HEK293 (cell line): Measurements from ENCODE around the gene KRTDAP.

ENCODE experiments used
- BCL11A ChIP-seq: fragments of 450-650 bp; formaldehyde crosslinking; IDR thresholded peaks from 2 replicates; pipeline ENCODE4 v1.5.1; 2016; ENCODE audit warnings: low read depth, missing biosample characterization, missing genetic modification characterization
- GFI1B ChIP-seq: fragments of 450-650 bp; formaldehyde crosslinking; IDR thresholded peaks from 2 replicates; pipeline ENCODE4 v1.5.1; 2016; ENCODE audit warnings: missing biosample characterization, missing genetic modification characterization
- KLF16 ChIP-seq: fragments of 450-650 bp; formaldehyde crosslinking; IDR thresholded peaks from 2 replicates; pipeline ENCODE4 v1.5.1; 2017; ENCODE audit warnings: missing biosample characterization, missing genetic modification characterization
- KLF8 ChIP-seq: fragments of 450-650 bp; formaldehyde crosslinking; IDR thresholded peaks from 2 replicates; pipeline ENCODE4 v1.5.1; 2016; ENCODE audit warnings: missing biosample characterization, missing genetic modification characterization
- PRDM1 ChIP-seq: fragments of 450-650 bp; formaldehyde crosslinking; IDR thresholded peaks from 2 replicates; pipeline ENCODE4; 2016; ENCODE audit warnings: missing biosample characterization, missing genetic modification characterization
- RBAK ChIP-seq: fragments of 450-650 bp; formaldehyde crosslinking; IDR thresholded peaks from 2 replicates; pipeline ENCODE4 v1.5.1; 2016; ENCODE audit warnings: missing biosample characterization, missing genetic modification characterization
- SCRT2 ChIP-seq: fragments of 450-650 bp; formaldehyde crosslinking; IDR thresholded peaks from 2 replicates; pipeline ENCODE4 v1.5.1; 2016; ENCODE audit warnings: missing biosample characterization, missing genetic modification characterization
- SP3 ChIP-seq: fragments of 450-650 bp; formaldehyde crosslinking; IDR thresholded peaks from 2 replicates; pipeline ENCODE4 v1.5.1; 2016; ENCODE audit warnings: missing biosample characterization, missing genetic modification characterization
- ZBTB21 ChIP-seq: fragments of 450-650 bp; formaldehyde crosslinking; IDR thresholded peaks from 2 replicates; pipeline ENCODE4 v1.5.1; 2017; ENCODE audit warnings: missing biosample characterization, missing genetic modification characterization
- ZFHX2 ChIP-seq: fragments of 450-650 bp; formaldehyde crosslinking; conservative IDR thresholded peaks from 2 replicates; pipeline ENCODE4 v1.5.1; 2016; ENCODE audit warnings: missing biosample characterization, missing genetic modification characterization
- ZNF138 ChIP-seq: fragments of 450-650 bp; formaldehyde crosslinking; IDR thresholded peaks from 2 replicates; pipeline ENCODE4 v1.5.1; 2016; ENCODE audit warnings: missing biosample characterization, missing genetic modification characterization, borderline replicate concordance
- ZNF155 ChIP-seq: fragments of 450-650 bp; formaldehyde crosslinking; IDR thresholded peaks from 2 replicates; pipeline ENCODE4 v1.5.1; 2016; ENCODE audit warnings: missing biosample characterization, missing genetic modification characterization
- ZNF169 ChIP-seq: fragments of 450-650 bp; formaldehyde crosslinking; IDR thresholded peaks from 2 replicates; pipeline ENCODE4 v1.5.1; 2016; ENCODE audit warnings: missing biosample characterization, missing genetic modification characterization
- ZNF2 ChIP-seq: fragments of 450-650 bp; formaldehyde crosslinking; IDR thresholded peaks from 2 replicates; pipeline ENCODE4 v1.5.1; 2016; ENCODE audit warnings: missing biosample characterization, missing genetic modification characterization
- ZNF202 ChIP-seq: fragments of 450-650 bp; formaldehyde crosslinking; IDR thresholded peaks from 2 replicates; pipeline ENCODE4 v1.5.1; 2016; ENCODE audit warnings: missing biosample characterization, missing genetic modification characterization, borderline replicate concordance
- ZNF248 ChIP-seq: fragments of 450-650 bp; formaldehyde crosslinking; IDR thresholded peaks from 2 replicates; pipeline ENCODE4 v1.5.1; 2017; ENCODE audit warnings: missing biosample characterization, missing genetic modification characterization
- ZNF302 ChIP-seq: fragments of 450-650 bp; formaldehyde crosslinking; IDR thresholded peaks from 2 replicates; pipeline ENCODE4 v1.5.1; 2016; ENCODE audit warnings: missing biosample characterization, missing genetic modification characterization, low read depth
- ZNF341 ChIP-seq: fragments of 450-650 bp; formaldehyde crosslinking; IDR thresholded peaks from 2 replicates; pipeline ENCODE4; 2016; ENCODE audit warnings: low read depth, missing biosample characterization, missing genetic modification characterization
- ZNF354C ChIP-seq: fragments of 450-650 bp; formaldehyde crosslinking; IDR thresholded peaks from 2 replicates; pipeline ENCODE4 v1.5.1; 2016; ENCODE audit warnings: missing biosample characterization, missing genetic modification characterization, low read depth, borderline replicate concordance
- ZNF37A ChIP-seq: fragments of 450-650 bp; IDR thresholded peaks from 2 replicates; pipeline ENCODE4 v1.5.1; 2018; ENCODE audit warnings: missing biosample characterization, missing genetic modification characterization
- ZNF391 ChIP-seq: fragments of 450-650 bp; formaldehyde crosslinking; IDR thresholded peaks from 2 replicates; pipeline ENCODE4 v1.5.1; 2016; ENCODE audit warnings: low read depth, missing biosample characterization, missing genetic modification characterization, borderline replicate concordance
- ZNF426 ChIP-seq: fragments of 450-650 bp; formaldehyde crosslinking; IDR thresholded peaks from 2 replicates; pipeline ENCODE4 v1.5.1; 2017; ENCODE audit warnings: missing biosample characterization, missing genetic modification characterization, mild to moderate bottlenecking, inconsistent platforms, moderate library complexity
- ZNF473 ChIP-seq: fragments of 450-650 bp; formaldehyde crosslinking; IDR thresholded peaks from 2 replicates; pipeline ENCODE4 v1.5.1; 2017; ENCODE audit warnings: missing biosample characterization, missing genetic modification characterization
- ZNF501 ChIP-seq: fragments of 450-650 bp; formaldehyde crosslinking; IDR thresholded peaks from 2 replicates; pipeline ENCODE4 v1.5.1; 2016; ENCODE audit warnings: missing biosample characterization, missing genetic modification characterization
- ZNF560 ChIP-seq: fragments of 450-650 bp; formaldehyde crosslinking; IDR thresholded peaks from 2 replicates; pipeline ENCODE4 v1.5.1; 2017; ENCODE audit warnings: missing biosample characterization, missing genetic modification characterization, borderline replicate concordance
- ZNF623 ChIP-seq: fragments of 450-650 bp; formaldehyde crosslinking; IDR thresholded peaks from 2 replicates; pipeline ENCODE4 v1.5.1; 2016; ENCODE audit warnings: missing biosample characterization, missing genetic modification characterization
- ZNF626 ChIP-seq: fragments of 450-650 bp; sonication (Bioruptor Pico); formaldehyde crosslinking; IDR thresholded peaks from 2 replicates; pipeline ENCODE4 v1.5.1; 2018; ENCODE audit warnings: missing biosample characterization, missing genetic modification characterization, inconsistent platforms
- ZNF629 ChIP-seq: fragments of 450-650 bp; formaldehyde crosslinking; IDR thresholded peaks from 2 replicates; pipeline ENCODE4 v1.5.1; 2017; ENCODE audit warnings: missing biosample characterization, missing genetic modification characterization
- ZNF677 ChIP-seq: fragments of 450-650 bp; IDR thresholded peaks from 2 replicates; pipeline ENCODE4 v1.5.0; 2018; ENCODE audit warnings: missing biosample characterization, mild to moderate bottlenecking, missing genetic modification characterization, moderate library complexity
- ZNF701 ChIP-seq: fragments of 450-650 bp; formaldehyde crosslinking; IDR thresholded peaks from 2 replicates; pipeline ENCODE4 v1.5.1; 2016; ENCODE audit warnings: missing biosample characterization, missing genetic modification characterization
- ZNF76 ChIP-seq: fragments of 450-650 bp; formaldehyde crosslinking; IDR thresholded peaks from 2 replicates; pipeline ENCODE4; 2016; ENCODE audit warnings: low read depth, missing biosample characterization, missing genetic modification characterization, borderline replicate concordance
- ZNF777 ChIP-seq: fragments of 450-650 bp; formaldehyde crosslinking; IDR thresholded peaks from 2 replicates; pipeline ENCODE4 v1.5.1; 2017; ENCODE audit warnings: missing biosample characterization, missing genetic modification characterization, borderline replicate concordance
- ZNF791 ChIP-seq: fragments of 450-650 bp; formaldehyde crosslinking; IDR thresholded peaks from 2 replicates; pipeline ENCODE4 v1.5.1; 2016; ENCODE audit warnings: missing biosample characterization, missing genetic modification characterization
- ZSCAN23 ChIP-seq: fragments of 450-650 bp; formaldehyde crosslinking; IDR thresholded peaks from 2 replicates; pipeline ENCODE4 v1.5.1; 2016; ENCODE audit warnings: missing biosample characterization, missing genetic modification characterization
- TF ChIP-seq, protein P1 (sequence below): fragments of 450-650 bp; formaldehyde crosslinking; IDR thresholded peaks from 2 replicates; pipeline ENCODE4 v1.5.1; 2017; ENCODE audit warnings: missing biosample characterization, missing genetic modification characterization
- TF ChIP-seq, protein P2 (sequence below): fragments of 450-650 bp; formaldehyde crosslinking; IDR thresholded peaks from 2 replicates; pipeline ENCODE4 v1.5.1; 2016; ENCODE audit warnings: missing biosample characterization, missing genetic modification characterization
- TF ChIP-seq, protein P3 (sequence below): fragments of 450-650 bp; formaldehyde crosslinking; IDR thresholded peaks from 2 replicates; pipeline ENCODE4 v1.5.1; 2016; ENCODE audit warnings: missing biosample characterization, missing genetic modification characterization
- TF ChIP-seq, protein P4 (sequence below): fragments of 450-650 bp; formaldehyde crosslinking; IDR thresholded peaks from 2 replicates; pipeline ENCODE4; 2016; ENCODE audit warnings: missing biosample characterization, missing genetic modification characterization

KRTDAP gene

DNA sequence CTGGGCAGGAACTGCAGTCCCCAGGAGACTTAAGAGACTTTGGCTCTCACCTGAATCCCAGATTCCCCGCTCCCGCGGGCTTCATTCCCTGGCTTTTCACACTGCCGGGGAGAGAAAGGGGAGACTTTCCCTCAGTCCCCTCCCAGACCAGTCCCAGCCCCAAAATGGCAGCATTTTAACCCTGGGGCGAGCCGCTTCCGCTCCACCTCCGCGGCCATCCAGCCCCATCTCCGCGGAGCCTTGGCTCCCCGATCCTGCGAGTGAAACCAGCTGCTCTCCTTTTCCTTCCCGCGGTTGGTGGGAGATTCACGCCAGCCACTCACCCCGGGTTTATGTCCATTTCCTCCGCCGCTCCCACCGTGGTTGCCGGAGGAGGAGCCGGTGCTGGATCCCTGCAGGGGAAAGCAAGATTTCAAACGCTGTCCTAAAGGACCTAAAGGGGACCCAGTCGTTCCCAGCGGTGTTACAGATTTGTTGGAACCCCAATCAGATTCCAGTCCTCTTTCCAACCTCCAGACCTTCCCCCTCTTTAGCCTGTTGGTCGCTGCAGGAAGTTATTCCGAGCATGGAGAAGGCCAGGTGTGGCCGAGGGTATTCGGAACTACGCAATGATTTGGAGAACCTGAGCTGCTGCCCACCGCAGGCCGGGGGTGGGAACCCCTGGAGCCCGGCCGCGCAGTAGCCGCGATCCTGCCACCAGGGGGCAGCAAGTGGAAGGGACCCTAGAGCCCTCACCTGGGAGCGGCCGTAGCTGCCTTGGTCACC lies 19.8 kb upstream of the KRTDAP start (continued):
- TF ChIP-seq, protein P1, sequence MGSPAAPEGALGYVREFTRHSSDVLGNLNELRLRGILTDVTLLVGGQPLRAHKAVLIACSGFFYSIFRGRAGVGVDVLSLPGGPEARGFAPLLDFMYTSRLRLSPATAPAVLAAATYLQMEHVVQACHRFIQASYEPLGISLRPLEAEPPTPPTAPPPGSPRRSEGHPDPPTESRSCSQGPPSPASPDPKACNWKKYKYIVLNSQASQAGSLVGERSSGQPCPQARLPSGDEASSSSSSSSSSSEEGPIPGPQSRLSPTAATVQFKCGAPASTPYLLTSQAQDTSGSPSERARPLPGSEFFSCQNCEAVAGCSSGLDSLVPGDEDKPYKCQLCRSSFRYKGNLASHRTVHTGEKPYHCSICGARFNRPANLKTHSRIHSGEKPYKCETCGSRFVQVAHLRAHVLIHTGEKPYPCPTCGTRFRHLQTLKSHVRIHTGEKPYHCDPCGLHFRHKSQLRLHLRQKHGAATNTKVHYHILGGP = no peak
- TF ChIP-seq ZNF626 (no peak), SCRT2 (tag by site-specific recombination) (peak; percentile 91), ZNF302 (tag by site-specific recombination) (no peak), GFI1B (tag by site-specific recombination) (peak; percentile 59; the same call in 1 of the 2 replicates), KLF16 (tag by site-specific recombination) (peak; percentile 78), ZNF248 (tag by site-specific recombination) (no peak), ZNF76 (tag by site-specific recombination) (peak; percentile 59), ZNF677 (tag by site-specific recombination) (no peak; the same call in none of the 2 replicates), ZNF391 (peak; percentile 78), ZNF623 (tag by site-specific recombination) (0 out of 2 replicates have a peak, but pooled peaks have one; percentile 30), RBAK (no peak), ZNF473 (no peak), ZNF791 (tag by site-specific recombination) (no peak), BCL11A (tag by site-specific recombination) (peak; percentile 86; the same call in 1 of the 2 replicates), KLF8 (peak; percentile 92), ZNF354C (tag by site-specific recombination) (no peak), ZNF629 (peak; percentile 94), ZNF777 (no peak), ZNF138 (tag by site-specific recombination) (no peak), ZNF560 (tag by site-specific recombination) (no peak), ZNF341 (tag by site-specific recombination) (peak; percentile 80), SP3 (peak; percentile 80), ZNF155 (tag by site-specific recombination) (no peak), ZBTB21 (tag by site-specific recombination) (peak; percentile 89), PRDM1 (peak; percentile 99), ZNF501 (peak; percentile 98), ZFHX2 (tag by site-specific recombination) (peak; percentile 88), ZNF169 (tag by site-specific recombination) (no peak), ZNF2 (tag by site-specific recombination) (peak; percentile 93), ZNF37A (tag by site-specific recombination) (no peak), ZNF202 (tag by site-specific recombination) (no peak), ZNF426 (no peak), ZNF701 (tag by site-specific recombination) (no peak), ZSCAN23 (tag by site-specific recombination) (no peak; the same call in 1 of the 2 replicates)
- TF ChIP-seq, protein P2, sequence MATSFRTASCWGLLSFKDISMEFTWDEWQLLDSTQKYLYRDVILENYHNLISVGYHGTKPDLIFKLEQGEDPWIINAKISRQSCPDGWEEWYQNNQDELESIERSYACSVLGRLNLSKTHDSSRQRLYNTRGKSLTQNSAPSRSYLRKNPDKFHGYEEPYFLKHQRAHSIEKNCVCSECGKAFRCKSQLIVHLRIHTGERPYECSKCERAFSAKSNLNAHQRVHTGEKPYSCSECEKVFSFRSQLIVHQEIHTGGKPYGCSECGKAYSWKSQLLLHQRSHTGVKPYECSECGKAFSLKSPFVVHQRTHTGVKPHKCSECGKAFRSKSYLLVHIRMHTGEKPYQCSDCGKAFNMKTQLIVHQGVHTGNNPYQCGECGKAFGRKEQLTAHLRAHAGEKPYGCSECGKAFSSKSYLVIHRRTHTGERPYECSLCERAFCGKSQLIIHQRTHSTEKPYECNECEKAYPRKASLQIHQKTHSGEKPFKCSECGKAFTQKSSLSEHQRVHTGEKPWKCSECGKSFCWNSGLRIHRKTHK (tag by site-specific recombination) = no peak
- TF ChIP-seq, protein P3, sequence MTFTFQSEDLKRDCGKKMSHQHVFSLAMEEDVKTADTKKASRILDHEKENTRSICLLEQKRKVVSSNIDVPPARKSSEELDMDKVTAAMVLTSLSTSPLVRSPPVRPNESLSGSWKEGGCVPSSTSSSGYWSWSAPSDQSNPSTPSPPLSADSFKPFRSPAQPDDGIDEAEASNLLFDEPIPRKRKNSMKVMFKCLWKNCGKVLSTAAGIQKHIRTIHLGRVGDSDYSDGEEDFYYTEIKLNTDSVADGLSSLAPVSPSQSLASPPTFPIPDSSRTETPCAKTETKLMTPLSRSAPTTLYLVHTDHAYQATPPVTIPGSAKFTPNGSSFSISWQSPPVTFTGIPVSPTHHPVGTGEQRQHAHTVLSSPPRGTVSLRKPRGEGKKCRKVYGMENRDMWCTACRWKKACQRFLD = no peak
- TF ChIP-seq, protein P4, sequence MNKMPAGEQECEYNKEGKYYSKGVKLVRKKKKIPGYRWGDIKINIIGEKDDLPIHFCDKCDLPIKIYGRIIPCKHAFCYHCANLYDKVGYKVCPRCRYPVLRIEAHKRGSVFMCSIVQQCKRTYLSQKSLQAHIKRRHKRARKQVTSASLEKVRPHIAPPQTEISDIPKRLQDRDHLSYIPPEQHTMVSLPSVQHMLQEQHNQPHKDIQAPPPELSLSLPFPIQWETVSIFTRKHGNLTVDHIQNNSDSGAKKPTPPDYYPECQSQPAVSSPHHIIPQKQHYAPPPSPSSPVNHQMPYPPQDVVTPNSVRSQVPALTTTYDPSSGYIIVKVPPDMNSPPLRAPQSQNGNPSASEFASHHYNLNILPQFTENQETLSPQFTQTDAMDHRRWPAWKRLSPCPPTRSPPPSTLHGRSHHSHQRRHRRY (tag by site-specific recombination) = 0 out of 2 replicates have a peak, but pooled peaks have one; percentile 29
